Prostate gland (tissue), 2 donors: Measurements from ENCODE around the gene SHROOM4.

Experiments used
- POLR2A ChIP-seq: fragments of 450-650 bp; IDR thresholded peaks from one replicate; pipeline ENCODE4 v1.6.1; 2016; ENCODE audit warnings: antibody characterized with exemption, mild to moderate bottlenecking
- TF ChIP-seq, protein P1 (sequence below), 4 experiments: fragments of 200-600 bp in 2 of 4; fragments of 450-650 bp in 2 of 4; sonication (generic) in 2 of 4; IDR thresholded peaks; 1 replicate in 3 of 4; 2 replicates in 1 of 4; pipeline ENCODE4 v1.5.1; 2016 to 2019; ENCODE audit warnings: antibody characterized with exemption in 4 of 4, mild to moderate bottlenecking in 2 of 4, moderate library complexity in 2 of 4

DNA sequence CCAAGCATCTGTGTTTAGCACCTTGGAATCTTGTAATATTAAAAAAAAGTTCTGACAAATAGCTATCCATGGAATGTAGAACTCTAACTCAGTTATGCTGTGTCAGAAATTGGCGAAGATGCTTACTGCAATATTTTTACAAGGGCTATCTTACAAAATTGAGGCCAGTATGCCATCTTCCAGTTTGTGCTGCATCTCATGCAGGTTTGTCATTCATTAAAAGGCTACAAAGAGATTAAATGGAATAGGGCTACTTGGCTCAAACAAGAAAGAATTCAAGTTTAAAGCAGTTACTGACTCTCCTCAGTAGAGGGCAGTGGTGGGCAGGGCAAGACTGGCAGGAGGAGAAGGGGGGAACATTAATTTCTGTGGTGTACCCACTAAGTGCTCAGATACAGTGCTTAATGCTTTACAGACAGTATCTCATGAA lies 66.5 kb downstream of the SHROOM4 start:
- TF ChIP-seq, protein P1, sequence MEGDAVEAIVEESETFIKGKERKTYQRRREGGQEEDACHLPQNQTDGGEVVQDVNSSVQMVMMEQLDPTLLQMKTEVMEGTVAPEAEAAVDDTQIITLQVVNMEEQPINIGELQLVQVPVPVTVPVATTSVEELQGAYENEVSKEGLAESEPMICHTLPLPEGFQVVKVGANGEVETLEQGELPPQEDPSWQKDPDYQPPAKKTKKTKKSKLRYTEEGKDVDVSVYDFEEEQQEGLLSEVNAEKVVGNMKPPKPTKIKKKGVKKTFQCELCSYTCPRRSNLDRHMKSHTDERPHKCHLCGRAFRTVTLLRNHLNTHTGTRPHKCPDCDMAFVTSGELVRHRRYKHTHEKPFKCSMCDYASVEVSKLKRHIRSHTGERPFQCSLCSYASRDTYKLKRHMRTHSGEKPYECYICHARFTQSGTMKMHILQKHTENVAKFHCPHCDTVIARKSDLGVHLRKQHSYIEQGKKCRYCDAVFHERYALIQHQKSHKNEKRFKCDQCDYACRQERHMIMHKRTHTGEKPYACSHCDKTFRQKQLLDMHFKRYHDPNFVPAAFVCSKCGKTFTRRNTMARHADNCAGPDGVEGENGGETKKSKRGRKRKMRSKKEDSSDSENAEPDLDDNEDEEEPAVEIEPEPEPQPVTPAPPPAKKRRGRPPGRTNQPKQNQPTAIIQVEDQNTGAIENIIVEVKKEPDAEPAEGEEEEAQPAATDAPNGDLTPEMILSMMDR (IDR thresholded peaks at IDR 0.05) = peak in 3 of 4 experiments; percentile 32 to 54 (median 37)
- no peak for TF ChIP-seq POLR2A
